ENCODE measurements around the gene DDX4. TPM values are rescaled to one million over a fixed set of nuclear protein-coding genes. Genes with fewer than 3 reads are reported as not detected.
A peak's percentile ranks its signal among the peaks of the same experiment; 100 is the strongest.

DDX4 gene
- total and polyA plus RNA-seq, 4 donors = 0.03 TPM; not detected in 3

GRCh38 chr5:55712023-55712859 is 25.6 kb upstream of the DDX4 start, which contains the start of gene SLC38A9:
Gene SLC38A9, minus strand, starts transcription at chr5:55712324. Its CDS starts 14,366 bp downstream, at chr5:55697958.
- WGBS, 2 donors = 1% methylated on average over 55 of the region's 55 CpGs
- H3K4me3 ChIP-seq = peak within 1 kb of the TSS; percentile 74

DNA sequence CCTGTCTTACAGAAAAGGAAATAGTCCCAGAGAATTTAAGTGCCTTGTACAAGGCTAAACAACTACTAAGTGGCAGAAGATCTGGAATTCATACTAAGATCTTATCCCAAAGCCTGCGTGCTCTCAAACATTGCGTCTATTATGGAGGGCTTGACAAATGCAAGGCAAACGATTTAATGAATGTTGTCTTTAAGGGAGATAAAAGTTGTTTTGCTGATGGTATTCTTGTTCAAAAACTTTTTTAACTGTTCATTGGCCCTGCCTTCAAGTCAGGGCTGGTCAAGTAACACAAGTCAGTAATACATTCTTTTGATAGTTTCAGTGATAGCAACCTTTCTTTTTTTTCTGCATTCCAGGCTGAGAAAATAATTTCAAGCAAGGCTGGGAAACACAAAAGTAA is 24.0 kb upstream of the DDX4 start:
- no peak overlapping the region for H3K9ac ChIP-seq (ENCODE audit: insufficient read depth in 1 of 2, low read length in 2 of 2)
- WGBS, 2 donors = 67 to 90% methylated on average over 3 of the region's 3 CpGs
- H3K9me3 ChIP-seq (ENCODE audit: control insufficient read depth in 4 of 4, insufficient read depth in 3 of 4, low read length in 3 of 4) = peaks cover 0 to 4% (median 1%) of the 10 kb centered on the region in 4 donors
- ATAC-seq (ENCODE audit: insufficient read depth, low FRiP score) = no peak
- TF ChIP-seq, protein P1, sequence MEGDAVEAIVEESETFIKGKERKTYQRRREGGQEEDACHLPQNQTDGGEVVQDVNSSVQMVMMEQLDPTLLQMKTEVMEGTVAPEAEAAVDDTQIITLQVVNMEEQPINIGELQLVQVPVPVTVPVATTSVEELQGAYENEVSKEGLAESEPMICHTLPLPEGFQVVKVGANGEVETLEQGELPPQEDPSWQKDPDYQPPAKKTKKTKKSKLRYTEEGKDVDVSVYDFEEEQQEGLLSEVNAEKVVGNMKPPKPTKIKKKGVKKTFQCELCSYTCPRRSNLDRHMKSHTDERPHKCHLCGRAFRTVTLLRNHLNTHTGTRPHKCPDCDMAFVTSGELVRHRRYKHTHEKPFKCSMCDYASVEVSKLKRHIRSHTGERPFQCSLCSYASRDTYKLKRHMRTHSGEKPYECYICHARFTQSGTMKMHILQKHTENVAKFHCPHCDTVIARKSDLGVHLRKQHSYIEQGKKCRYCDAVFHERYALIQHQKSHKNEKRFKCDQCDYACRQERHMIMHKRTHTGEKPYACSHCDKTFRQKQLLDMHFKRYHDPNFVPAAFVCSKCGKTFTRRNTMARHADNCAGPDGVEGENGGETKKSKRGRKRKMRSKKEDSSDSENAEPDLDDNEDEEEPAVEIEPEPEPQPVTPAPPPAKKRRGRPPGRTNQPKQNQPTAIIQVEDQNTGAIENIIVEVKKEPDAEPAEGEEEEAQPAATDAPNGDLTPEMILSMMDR (IDR thresholded peaks at IDR 0.05; ENCODE audit: control extremely low read depth, extremely low read depth) = no peak
- H3K4me1 ChIP-seq (ENCODE audit: control insufficient read depth in 5 of 5, insufficient read depth in 5 of 5, low read length in 5 of 5) = peaks cover 0 to 12% (median 2%) of the 10 kb centered on the region in 5 donors
- no peak for DNase-seq
- no peaks in the 10 kb centered on the region for H3K27me3 ChIP-seq (ENCODE audit: control insufficient read depth in 3 of 3, insufficient read depth in 3 of 3, low read length in 2 of 3)
- H3K36me3 ChIP-seq (ENCODE audit: control insufficient read depth in 4 of 4, insufficient read depth in 4 of 4, low read length in 4 of 4) = peaks cover 0 to 2% (median 0%) of the 10 kb centered on the region in 4 donors
- H3K4me3 ChIP-seq = no peak overlapping the region
- H3K27ac ChIP-seq (ENCODE audit: low read depth in 1 of 2, low read length in 1 of 2) = no peak overlapping the region

More at GRCh38 chr5:55712023-55712859, 25.6 kb upstream of the DDX4 start, which contains the start of gene SLC38A9:
- peaks cover 0 to 3% (median 0%) of the 10 kb centered on the region in 4 donors for H3K36me3 ChIP-seq (ENCODE audit: control insufficient read depth in 4 of 4, insufficient read depth in 4 of 4, low read length in 4 of 4)
- TF ChIP-seq, protein P1 (IDR thresholded peaks at IDR 0.05; ENCODE audit: control extremely low read depth, extremely low read depth) = no peak
- H3K9me3 ChIP-seq (ENCODE audit: control insufficient read depth in 4 of 4, insufficient read depth in 3 of 4, low read length in 3 of 4) = peaks cover 0 to 4% (median under 1%) of the 10 kb centered on the region in 4 donors
- peak within 1 kb of the TSS; percentile 24 to 53 for H3K27ac ChIP-seq (ENCODE audit: low read depth in 1 of 2, low read length in 1 of 2)
- peaks cover 0 to 12% (median 2%) of the 10 kb centered on the region in 5 donors for H3K4me1 ChIP-seq (ENCODE audit: control insufficient read depth in 5 of 5, insufficient read depth in 5 of 5, low read length in 5 of 5)
- peak; percentile 99 for ATAC-seq (ENCODE audit: insufficient read depth, low FRiP score)
- H3K9ac ChIP-seq (ENCODE audit: insufficient read depth in 1 of 2, low read length in 2 of 2) = peak within 1 kb of the TSS; percentile 80 to 88
- DNase-seq = peak; percentile 96 to 97 (median 96)
- no peaks in the 10 kb centered on the region for H3K27me3 ChIP-seq (ENCODE audit: control insufficient read depth in 3 of 3, insufficient read depth in 3 of 3, low read length in 2 of 3)

GRCh38 chr5:55714339-55714738 is 23.5 kb upstream of the DDX4 start:
- DNase-seq = no peak
- ATAC-seq (ENCODE audit: insufficient read depth, low FRiP score) = no peak
- Histone ChIP-seq H3K4me1 (ENCODE audit: control insufficient read depth in 5 of 5, insufficient read depth in 5 of 5, low read length in 5 of 5) (peaks cover 0 to 12% (median 2%) of the 10 kb centered on the region in 5 donors), H3K36me3 (ENCODE audit: control insufficient read depth in 4 of 4, insufficient read depth in 4 of 4, low read length in 4 of 4) (no peaks in the 10 kb centered on the region), H3K4me3 (no peak overlapping the region), H3K9ac (ENCODE audit: insufficient read depth in 1 of 2, low read length in 2 of 2) (no peak overlapping the region), H3K27me3 (ENCODE audit: control insufficient read depth in 3 of 3, insufficient read depth in 3 of 3, low read length in 2 of 3) (no peaks in the 10 kb centered on the region), H3K9me3 (ENCODE audit: control insufficient read depth in 4 of 4, insufficient read depth in 3 of 4, low read length in 3 of 4) (peaks cover 0 to 5% (median 2%) of the 10 kb centered on the region in 4 donors), H3K27ac (ENCODE audit: low read depth in 1 of 2, low read length in 1 of 2) (no peak overlapping the region)
- WGBS, 2 donors = 53 to 69% methylated on average over 1 of the region's 1 CpG
- TF ChIP-seq, protein P1 (IDR thresholded peaks at IDR 0.05; ENCODE audit: control extremely low read depth, extremely low read depth) = no peak
